ENCODE measurements around the gene CASK.
"Not testable (repeated sequence)": the region's sequence is repeated elsewhere in the genome, so short reads cannot be mapped to it uniquely, and the experiment has no call there.

Gene CASK

GRCh38 chrX:41734530-41734929 lies 188.8 kb downstream of the CASK start:
- peak; percentile 19 for DNase-seq (ENCODE audit: low read depth)

- no peak for DNase-seq (ENCODE audit: low read depth)
Measured at GRCh38 chrX:41733939-41734338, 189.4 kb downstream of the CASK start.

- DNase-seq (ENCODE audit: low read depth), result no peak
Measured at GRCh38 chrX:41732260-41732659, 191.1 kb downstream of the CASK start.

- peak; percentile 84 for DNase-seq (ENCODE audit: low read depth)
Measured at GRCh38 chrX:41730081-41730480, 193.3 kb downstream of the CASK start.

DNA sequence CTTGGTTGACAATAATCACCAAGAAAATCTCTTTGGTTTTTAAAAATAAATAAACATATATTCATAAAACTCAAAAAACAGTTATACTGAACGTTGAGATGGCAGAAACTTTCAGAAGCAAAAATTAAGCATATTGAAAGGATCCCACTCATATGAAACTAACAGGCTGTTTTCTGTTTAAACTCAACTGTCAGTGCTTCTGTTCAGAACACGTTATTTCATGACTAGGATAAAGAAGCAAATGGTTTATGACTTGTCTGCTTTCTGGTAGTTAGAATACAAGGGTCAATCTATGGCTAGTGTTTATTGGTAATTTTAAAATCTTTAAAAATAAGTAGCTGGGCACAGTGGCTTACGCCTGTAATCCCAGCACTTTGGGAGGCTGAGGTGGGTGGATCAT lies 195.2 kb downstream of the CASK start:
- no peak for DNase-seq (ENCODE audit: low read depth)

DNA sequence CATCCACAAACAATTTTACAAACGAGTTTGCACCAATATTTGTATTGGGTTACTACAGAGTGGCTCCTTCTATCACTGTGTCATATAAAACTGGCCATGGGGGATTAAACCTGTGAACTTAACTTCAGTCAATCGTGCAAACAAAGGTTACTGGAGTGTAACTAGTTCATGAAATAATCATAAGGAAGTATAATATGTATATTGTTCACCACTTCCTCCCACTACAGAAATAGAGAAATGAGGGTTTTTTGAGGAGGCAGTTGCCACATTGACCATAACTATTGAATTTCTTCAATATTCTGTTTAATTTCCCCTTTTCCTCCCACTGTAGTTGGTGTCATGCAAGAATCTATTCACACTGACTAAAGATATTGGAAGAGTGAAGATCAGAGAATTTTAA lies 199.5 kb downstream of the CASK start, which contains the start of gene GPR82:
Gene GPR82, plus strand, starts transcription at position 356 of the 400 bp plus-strand sequence. CDS start 2,846 bp downstream, outside the sequence.
- DNase-seq (ENCODE audit: low read depth), result no peak

GRCh38 chrX:41722816-41723618 lies 200.3 kb downstream of the CASK start:
- DNase-seq (ENCODE audit: low read depth), result peak; percentile 68

GRCh38 chrX:41722214-41722613 lies 201.1 kb downstream of the CASK start:
- no peak for DNase-seq (ENCODE audit: low read depth)

DNA sequence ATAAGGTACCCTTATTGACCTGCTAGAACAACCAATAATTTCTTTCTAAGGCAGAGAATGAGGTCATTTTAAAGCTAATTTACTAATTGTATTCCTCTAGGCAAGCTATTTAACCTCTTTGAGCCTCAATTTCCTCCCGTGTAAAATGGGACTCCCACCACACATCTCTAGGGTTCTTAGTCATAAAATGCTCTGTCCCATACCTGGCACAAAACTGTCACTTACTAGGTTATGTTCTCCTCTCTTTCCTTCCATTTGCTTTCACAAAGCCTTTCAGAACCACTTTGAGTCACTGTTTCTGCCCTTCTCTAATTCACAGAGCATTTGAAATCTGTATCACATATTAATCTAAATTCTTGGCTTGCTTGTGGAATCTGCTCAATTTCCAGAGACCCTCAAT lies 201.8 kb downstream of the CASK start:
- DNase-seq (ENCODE audit: low read depth), result no peak

DNA sequence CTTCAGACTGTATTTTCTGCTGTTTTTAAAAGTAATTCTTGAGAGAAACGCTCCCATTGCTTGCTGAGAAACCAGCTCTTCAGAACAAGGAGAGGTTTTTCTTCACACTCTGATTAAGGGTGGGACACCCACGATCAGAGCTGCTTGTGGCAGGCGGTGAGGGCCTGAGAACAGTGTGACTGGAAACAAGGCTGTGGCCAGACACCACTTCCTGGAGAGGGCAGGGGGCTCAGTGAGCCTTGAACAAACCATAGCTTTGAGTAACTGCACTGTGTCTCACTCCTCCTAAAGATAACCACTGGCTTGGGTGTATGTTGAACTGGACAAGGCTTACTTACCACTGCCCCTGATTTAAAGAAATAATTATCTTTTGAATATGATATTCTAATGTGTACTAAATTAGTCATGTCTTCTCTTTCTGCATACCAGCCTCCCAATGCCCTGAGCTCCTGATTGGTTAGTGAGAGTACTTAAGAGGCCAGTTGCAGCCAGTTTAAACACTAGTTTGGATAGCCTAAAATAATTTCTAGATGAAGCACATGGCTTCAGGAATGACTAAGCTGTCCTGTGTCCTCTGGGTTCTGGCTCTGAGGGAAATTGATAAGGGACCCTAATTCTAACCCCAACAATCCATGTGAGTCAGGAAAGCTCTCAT lies 203.1 kb downstream of the CASK start:
- DNase-seq (ENCODE audit: low read depth), result peak; percentile 60

DNA sequence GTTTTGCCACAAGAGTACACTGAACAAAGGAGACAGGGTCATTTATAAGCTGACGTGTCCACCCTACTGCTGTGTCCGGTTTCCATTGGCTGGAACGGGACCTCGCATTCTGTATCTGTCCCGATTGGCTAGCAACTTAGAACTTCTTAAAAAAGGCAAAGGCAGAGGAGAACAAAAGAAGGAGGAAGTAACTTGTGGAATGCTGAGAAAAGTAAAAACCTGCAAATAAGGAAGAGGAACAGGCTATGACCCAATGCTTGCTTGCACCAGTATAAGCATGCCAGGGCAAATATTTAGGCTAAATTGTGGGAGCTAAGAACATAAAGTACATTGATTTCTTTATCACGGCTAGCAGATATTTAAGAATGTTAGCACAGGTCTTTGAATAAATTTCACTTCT lies 203.7 kb downstream of the CASK start:
- DNase-seq (ENCODE audit: low read depth), result not testable (repeated sequence)

GRCh38 chrX:41718481-41719235 lies 204.7 kb downstream of the CASK start:
- peak; percentile 86 for DNase-seq (ENCODE audit: low read depth)

GRCh38 chrX:41716767-41717473 lies 206.4 kb downstream of the CASK start:
- no peak for DNase-seq (ENCODE audit: low read depth)

DNA sequence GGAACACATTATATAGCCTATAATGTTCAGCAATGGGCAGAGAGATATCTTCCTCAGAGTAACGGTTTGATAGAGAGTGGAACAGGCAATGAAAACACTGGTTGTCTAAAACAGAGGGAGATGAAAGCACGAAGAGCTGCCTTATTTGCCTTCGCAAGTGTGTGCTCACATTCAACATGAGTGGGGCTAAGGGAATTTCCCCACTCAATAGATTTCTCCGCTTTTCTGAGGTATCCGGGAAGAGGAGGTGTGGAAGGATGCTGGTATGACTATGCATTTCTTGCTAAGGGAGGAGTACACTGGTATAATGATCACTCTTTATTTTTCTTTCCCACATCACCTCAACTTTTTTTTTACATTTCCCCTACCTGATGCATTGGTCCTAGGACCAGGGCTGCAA lies 207.1 kb downstream of the CASK start:
- no peak for DNase-seq (ENCODE audit: low read depth)

- no peak for DNase-seq (ENCODE audit: low read depth)
Measured at GRCh38 chrX:41711021-41711667, 212.2 kb downstream of the CASK start.

DNA sequence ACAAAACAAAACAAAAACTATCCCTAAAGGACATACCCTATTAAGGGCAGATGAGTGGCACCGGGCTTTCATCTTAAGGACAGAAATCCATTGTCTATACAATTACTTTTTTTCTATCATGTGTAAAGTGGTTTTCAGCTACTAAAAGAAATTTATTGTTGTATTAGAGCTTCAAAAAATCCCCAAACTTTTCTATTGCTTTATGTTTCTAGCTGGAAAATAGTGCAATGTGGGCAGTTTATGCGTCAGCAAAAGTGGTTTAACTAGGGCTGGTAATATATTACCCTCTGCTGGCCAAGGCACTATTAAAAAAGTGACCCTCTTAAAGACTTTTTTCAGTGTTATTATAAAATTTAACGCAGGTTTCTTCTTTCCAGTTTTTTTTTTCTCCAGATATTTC lies 214.9 kb downstream of the CASK start:
- DNase-seq (ENCODE audit: low read depth), result no peak

- no peak for DNase-seq (ENCODE audit: low read depth)
Measured at GRCh38 chrX:41707218-41707617, 216.1 kb downstream of the CASK start.

DNA sequence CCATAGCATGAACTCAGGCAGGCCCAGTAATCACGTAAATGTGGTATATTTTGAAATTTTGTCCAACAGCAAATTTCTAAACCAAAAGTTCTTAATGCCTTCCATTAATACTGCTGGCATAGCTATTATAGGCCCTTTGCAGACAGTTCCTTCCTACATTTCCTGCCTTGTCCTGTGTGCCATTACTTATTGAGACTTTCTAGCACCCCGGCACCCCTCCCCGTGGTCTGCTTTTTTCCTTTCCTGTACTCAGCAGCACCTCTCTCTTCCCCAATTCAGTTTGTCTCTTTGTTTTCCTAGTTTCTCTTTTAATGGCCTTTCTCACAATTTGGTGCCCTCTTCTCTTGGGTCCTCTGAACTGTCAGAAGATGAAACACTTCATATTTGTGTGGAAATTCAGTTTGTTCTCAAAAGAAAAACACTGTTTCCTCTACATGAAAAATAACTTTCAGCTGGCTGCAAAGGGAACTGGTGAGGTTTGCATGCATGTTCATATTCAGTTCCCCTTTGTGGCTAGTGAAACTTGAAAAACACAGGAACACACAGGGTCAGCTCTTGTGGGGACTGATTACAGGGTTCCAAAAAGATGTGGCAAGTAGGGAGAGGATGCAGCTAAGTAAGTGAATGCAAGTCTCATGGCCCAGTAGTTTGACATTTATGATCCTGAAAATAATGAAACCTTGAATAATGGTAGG lies 217.5 kb downstream of the CASK start:
- no peak for DNase-seq (ENCODE audit: low read depth)

- no peak for DNase-seq (ENCODE audit: low read depth)
Measured at GRCh38 chrX:41705042-41705441, 218.3 kb downstream of the CASK start.

DNA sequence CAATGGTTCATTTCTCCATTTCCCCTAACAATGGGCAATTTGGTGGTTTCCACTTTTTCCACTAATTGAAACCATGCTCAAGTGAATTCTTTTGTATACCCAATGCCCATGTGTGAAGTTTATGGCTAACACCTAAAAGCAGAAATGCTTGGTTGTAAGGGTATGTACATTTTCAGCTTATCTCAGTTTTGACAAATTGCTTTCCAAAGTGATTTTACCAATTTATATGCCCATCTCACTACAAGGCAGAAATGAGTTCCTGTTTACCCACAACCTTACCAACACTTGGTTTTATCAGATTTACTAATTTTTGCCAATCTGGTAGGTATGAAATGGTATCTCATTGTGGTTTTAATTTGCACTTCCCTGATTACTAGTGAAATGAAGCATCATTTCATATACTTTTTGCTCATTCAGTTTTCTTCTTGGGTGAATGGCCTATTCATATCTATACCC lies 219.8 kb downstream of the CASK start:
- DNase-seq (ENCODE audit: low read depth), result no peak

DNA sequence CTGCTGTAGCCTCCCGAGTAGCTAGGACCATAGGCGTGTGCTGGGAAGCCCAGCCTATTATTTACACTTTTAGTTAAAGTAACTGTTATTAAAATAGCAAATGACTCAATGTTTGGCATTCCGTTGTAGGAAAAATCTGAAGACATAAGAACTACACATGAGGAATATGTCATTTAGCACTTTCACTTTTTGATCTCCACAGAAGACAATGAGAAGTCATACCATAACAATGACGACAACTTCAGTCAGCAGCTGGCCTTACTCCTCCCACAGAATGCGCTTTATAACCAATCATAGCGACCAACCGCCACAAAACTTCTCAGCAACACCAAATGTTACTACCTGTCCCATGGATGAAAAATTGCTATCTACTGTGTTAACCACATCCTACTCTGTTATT lies 227.9 kb downstream of the CASK start:
- DNase-seq (ENCODE audit: low read depth), result no peak

Measured in amniotic epithelial cell (primary cell).